Measurements from ENCODE around the gene HECA.
"Not testable (repeated sequence)": the region's sequence is repeated elsewhere in the genome, so short reads cannot be mapped to it uniquely, and the experiment has no call there.

HECA gene

GRCh38 chr6:139115989-139116758 lies 18.7 kb upstream of the HECA start:
- no peak overlapping the region for H3K4me2 ChIP-seq
- no peaks in the 10 kb centered on the region for H3K36me3 ChIP-seq
- peaks cover 15% of the 10 kb centered on the region for H3K4me1 ChIP-seq
- TF ChIP-seq Cebpa-rat (IDR thresholded peaks at IDR 0.05) = no peak
- H3K27ac ChIP-seq = no peak overlapping the region
- H3K4me3 ChIP-seq = no peak overlapping the region
- no peaks in the 10 kb centered on the region for H4K20me1 ChIP-seq
- no peaks in the 10 kb centered on the region for H3K27me3 ChIP-seq
- H3K9ac ChIP-seq = no peak overlapping the region
- H3K9me3 ChIP-seq = peaks cover 27% of the 10 kb centered on the region

- Histone ChIP-seq H3K4me3 (no peak overlapping the region), H3K4me2 (no peak overlapping the region), H3K9me3 (peaks cover 27% of the 10 kb centered on the region), H3K4me1 (peaks cover 15% of the 10 kb centered on the region), H4K20me1 (no peaks in the 10 kb centered on the region), H3K27me3 (no peaks in the 10 kb centered on the region), H3K9ac (no peak overlapping the region), H3K36me3 (no peaks in the 10 kb centered on the region), H3K27ac (no peak overlapping the region)
- no peak for TF ChIP-seq Cebpa-rat (IDR thresholded peaks at IDR 0.05)
Observed at GRCh38 chr6:139117734-139118133, 17.1 kb upstream of the HECA start.

- no peaks in the 10 kb centered on the region for H3K36me3 ChIP-seq
- H3K4me2 ChIP-seq = no peak overlapping the region
- no peak overlapping the region for H3K27ac ChIP-seq
- peaks cover 27% of the 10 kb centered on the region for H3K9me3 ChIP-seq
- TF ChIP-seq Cebpa-rat (IDR thresholded peaks at IDR 0.05) = no peak
- H3K27me3 ChIP-seq = no peaks in the 10 kb centered on the region
- peaks cover 12% of the 10 kb centered on the region for H3K4me1 ChIP-seq
- no peak overlapping the region for H3K4me3 ChIP-seq
- H4K20me1 ChIP-seq = no peaks in the 10 kb centered on the region
- H3K9ac ChIP-seq = no peak overlapping the region
Observed at GRCh38 chr6:139119552-139119951, 15.3 kb upstream of the HECA start.

DNA sequence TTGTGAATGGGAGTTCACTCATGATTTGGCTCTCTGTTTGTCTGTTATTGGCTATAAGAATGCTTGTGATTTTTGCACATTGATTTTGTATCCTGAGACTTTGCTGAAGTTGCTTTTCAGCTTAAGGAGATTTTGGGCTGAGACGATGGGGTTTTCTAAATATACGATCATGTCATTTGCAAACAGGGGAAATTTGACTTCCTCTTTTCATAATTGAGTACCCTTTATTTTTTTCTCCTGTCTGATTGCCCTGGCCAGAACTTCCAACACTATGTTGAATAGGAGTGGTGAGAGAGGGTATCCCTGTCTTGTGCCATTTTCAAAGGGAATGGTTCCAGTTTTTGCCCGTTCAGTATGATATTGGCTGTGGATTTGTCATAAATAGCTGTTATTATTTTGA lies 12.1 kb upstream of the HECA start:
- H3K4me2 ChIP-seq, H3K36me3 ChIP-seq, H3K9ac ChIP-seq, H4K20me1 ChIP-seq, H3K27ac ChIP-seq, H3K4me3 ChIP-seq, H3K27me3 ChIP-seq: not testable (repeated sequence)
- H3K9me3 ChIP-seq = peaks cover 27% of the 10 kb centered on the region
- H3K4me1 ChIP-seq = peaks cover 22% of the 10 kb centered on the region

- H3K4me3 ChIP-seq = no peak overlapping the region
- peak overlapping the region; percentile 55 for H3K4me2 ChIP-seq
- H3K27ac ChIP-seq = no peak overlapping the region
- no peaks in the 10 kb centered on the region for H4K20me1 ChIP-seq
- H3K36me3 ChIP-seq = no peaks in the 10 kb centered on the region
- peaks cover 22% of the 10 kb centered on the region for H3K4me1 ChIP-seq
- peak; percentile 45; the same call in 1 of the 2 replicates for TF ChIP-seq Cebpa-rat (IDR thresholded peaks at IDR 0.05)
- H3K9ac ChIP-seq = no peak overlapping the region
- H3K27me3 ChIP-seq = no peaks in the 10 kb centered on the region
- H3K9me3 ChIP-seq = peaks cover 11% of the 10 kb centered on the region
Observed at GRCh38 chr6:139124887-139125672, 9.8 kb upstream of the HECA start.

GRCh38 chr6:139126255-139126654 lies 8.6 kb upstream of the HECA start:
- TF ChIP-seq Cebpa-rat (IDR thresholded peaks at IDR 0.05) = no peak
- no peak overlapping the region for H3K27ac ChIP-seq
- H3K9me3 ChIP-seq = no peaks in the 10 kb centered on the region
- no peak overlapping the region for H3K9ac ChIP-seq
- no peaks in the 10 kb centered on the region for H4K20me1 ChIP-seq
- no peaks in the 10 kb centered on the region for H3K27me3 ChIP-seq
- peak overlapping the region; percentile 55; the same call in 1 of the 2 replicates for H3K4me2 ChIP-seq
- H3K36me3 ChIP-seq = no peaks in the 10 kb centered on the region
- H3K4me3 ChIP-seq = no peak overlapping the region
- H3K4me1 ChIP-seq = peaks cover 24% of the 10 kb centered on the region

- H3K9ac ChIP-seq = no peak overlapping the region
- no peak overlapping the region for H3K4me2 ChIP-seq
- H3K27me3 ChIP-seq = no peaks in the 10 kb centered on the region
- H3K36me3 ChIP-seq = no peaks in the 10 kb centered on the region
- no peak for TF ChIP-seq Cebpa-rat (IDR thresholded peaks at IDR 0.05)
- H4K20me1 ChIP-seq = no peaks in the 10 kb centered on the region
- H3K4me3 ChIP-seq = no peak overlapping the region
- H3K4me1 ChIP-seq = peaks cover 30% of the 10 kb centered on the region
- H3K9me3 ChIP-seq = no peaks in the 10 kb centered on the region
- no peak overlapping the region for H3K27ac ChIP-seq
Observed at GRCh38 chr6:139126931-139127330, 7.9 kb upstream of the HECA start.

- no peaks in the 10 kb centered on the region for H3K36me3 ChIP-seq
- no peak for TF ChIP-seq Cebpa-rat (IDR thresholded peaks at IDR 0.05)
- no peak overlapping the region for H3K9ac ChIP-seq
- no peak overlapping the region for H3K27ac ChIP-seq
- no peak overlapping the region for H3K4me3 ChIP-seq
- H3K27me3 ChIP-seq = no peaks in the 10 kb centered on the region
- H3K4me1 ChIP-seq = peaks cover 52% of the 10 kb centered on the region
- no peaks in the 10 kb centered on the region for H3K9me3 ChIP-seq
- no peak overlapping the region for H3K4me2 ChIP-seq
- no peaks in the 10 kb centered on the region for H4K20me1 ChIP-seq
Observed at GRCh38 chr6:139129284-139129683, 5.6 kb upstream of the HECA start.

- Histone ChIP-seq H3K36me3 (no peaks in the 10 kb centered on the region), H3K4me3 (no peak overlapping the region), H3K27ac (no peak overlapping the region), H4K20me1 (peaks cover 6% of the 10 kb centered on the region), H3K4me2 (peak overlapping the region; percentile 67), H3K9me3 (no peaks in the 10 kb centered on the region), H3K4me1 (peaks cover 41% of the 10 kb centered on the region), H3K27me3 (no peaks in the 10 kb centered on the region), H3K9ac (no peak overlapping the region)
- TF ChIP-seq Cebpa-rat (IDR thresholded peaks at IDR 0.05) = no peak
Observed at GRCh38 chr6:139131736-139132280, 3.1 kb upstream of the HECA start.

Data from BLaER1 (cell line).